Glutamatergic neuron (in vitro differentiated cells): Measurements from ENCODE around the gene SLBP. TPM values are rescaled to one million over a fixed set of nuclear protein-coding genes. Genes with fewer than 3 reads are reported as not detected.

Experiments
- DNase-seq: peaks from one replicate; pipeline ENCODE4 v3.0.0; 2022
- H3K27ac Mint-ChIP-seq: one replicate; pipeline ENCODE4 v1.8.0; 2020; ENCODE audit warnings: mild to moderate bottlenecking, mixed read lengths, inconsistent platforms; ENCODE audit not compliant: unreplicated experiment
- H3K27me3 Mint-ChIP-seq: one replicate; pipeline ENCODE4 v1.8.0; 2020; ENCODE audit warnings: mild to moderate bottlenecking, moderate library complexity, mixed read lengths, inconsistent platforms; ENCODE audit not compliant: unreplicated experiment
- H3K36me3 Mint-ChIP-seq: one replicate; pipeline ENCODE4 v1.8.0; 2020; ENCODE audit warnings: mild to moderate bottlenecking, mixed read lengths, inconsistent platforms; ENCODE audit not compliant: unreplicated experiment
- H3K4me1 Mint-ChIP-seq: one replicate; pipeline ENCODE4 v1.8.0; 2020; ENCODE audit warnings: mild to moderate bottlenecking, low read depth, mixed read lengths, inconsistent platforms; ENCODE audit not compliant: unreplicated experiment
- H3K4me3 Mint-ChIP-seq: one replicate; pipeline ENCODE4 v1.8.0; 2020; ENCODE audit warnings: mild to moderate bottlenecking, mixed read lengths, inconsistent platforms; ENCODE audit not compliant: unreplicated experiment
- H3K9me3 Mint-ChIP-seq: one replicate; pipeline ENCODE4 v1.8.0; 2020; ENCODE audit warnings: mild to moderate bottlenecking, moderate library complexity, mixed read lengths, inconsistent platforms; ENCODE audit not compliant: unreplicated experiment
- total RNA-seq: library from RNA; stranded (reverse); fragmentation: NEBNext Ultra II Directional; extraction: Animal tissue kit (Norgen Biotek cat#: 25700); gene quantifications from one replicate; pipeline ENCODE4 v1.2.1, GENCODE V29; 2021; ENCODE audit not compliant: unreplicated experiment
- TF ChIP-seq, protein P1 (sequence below): fragments of 200-600 bp; sonication (generic); IDR thresholded peaks from one replicate; pipeline ENCODE4 v1.5.0; 2021; ENCODE audit not compliant: partially characterized antibody, unreplicated experiment

The SLBP gene
- total RNA-seq, 1 donor from 2014 or later, result 25.0 TPM

DNA sequence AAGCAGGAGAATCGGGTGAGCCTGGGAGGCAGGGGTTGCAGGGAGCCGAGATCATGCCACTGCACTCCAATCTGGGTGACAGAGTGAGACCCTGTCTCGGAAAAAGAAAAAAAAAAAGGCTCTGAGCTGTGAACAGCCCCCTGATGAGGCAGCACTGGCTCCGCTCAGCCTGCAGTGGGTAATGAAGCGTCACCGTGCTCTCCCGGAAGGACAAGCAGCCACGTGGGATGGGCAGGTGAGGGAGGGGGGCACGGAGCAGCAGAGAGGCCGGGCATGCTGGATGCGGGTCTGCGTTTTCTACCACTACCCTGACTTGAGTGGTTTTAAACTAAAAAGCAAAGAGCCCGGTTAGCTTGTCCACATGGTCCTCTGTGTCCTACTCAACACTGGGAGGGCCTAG is 24.7 kb upstream of the SLBP start:
- TF ChIP-seq, protein P1, sequence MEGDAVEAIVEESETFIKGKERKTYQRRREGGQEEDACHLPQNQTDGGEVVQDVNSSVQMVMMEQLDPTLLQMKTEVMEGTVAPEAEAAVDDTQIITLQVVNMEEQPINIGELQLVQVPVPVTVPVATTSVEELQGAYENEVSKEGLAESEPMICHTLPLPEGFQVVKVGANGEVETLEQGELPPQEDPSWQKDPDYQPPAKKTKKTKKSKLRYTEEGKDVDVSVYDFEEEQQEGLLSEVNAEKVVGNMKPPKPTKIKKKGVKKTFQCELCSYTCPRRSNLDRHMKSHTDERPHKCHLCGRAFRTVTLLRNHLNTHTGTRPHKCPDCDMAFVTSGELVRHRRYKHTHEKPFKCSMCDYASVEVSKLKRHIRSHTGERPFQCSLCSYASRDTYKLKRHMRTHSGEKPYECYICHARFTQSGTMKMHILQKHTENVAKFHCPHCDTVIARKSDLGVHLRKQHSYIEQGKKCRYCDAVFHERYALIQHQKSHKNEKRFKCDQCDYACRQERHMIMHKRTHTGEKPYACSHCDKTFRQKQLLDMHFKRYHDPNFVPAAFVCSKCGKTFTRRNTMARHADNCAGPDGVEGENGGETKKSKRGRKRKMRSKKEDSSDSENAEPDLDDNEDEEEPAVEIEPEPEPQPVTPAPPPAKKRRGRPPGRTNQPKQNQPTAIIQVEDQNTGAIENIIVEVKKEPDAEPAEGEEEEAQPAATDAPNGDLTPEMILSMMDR, result no peak
- H3K36me3 Mint-ChIP-seq, result peaks cover 7% of the 10 kb centered on the region
- H3K27me3 Mint-ChIP-seq, result peaks cover 2% of the 10 kb centered on the region
- no peak overlapping the region for H3K27ac Mint-ChIP-seq
- no peak for DNase-seq
- H3K4me1 Mint-ChIP-seq, result peaks cover 5% of the 10 kb centered on the region
- peaks cover 12% of the 10 kb centered on the region for H3K9me3 Mint-ChIP-seq
- H3K4me3 Mint-ChIP-seq, result no peak overlapping the region

DNA sequence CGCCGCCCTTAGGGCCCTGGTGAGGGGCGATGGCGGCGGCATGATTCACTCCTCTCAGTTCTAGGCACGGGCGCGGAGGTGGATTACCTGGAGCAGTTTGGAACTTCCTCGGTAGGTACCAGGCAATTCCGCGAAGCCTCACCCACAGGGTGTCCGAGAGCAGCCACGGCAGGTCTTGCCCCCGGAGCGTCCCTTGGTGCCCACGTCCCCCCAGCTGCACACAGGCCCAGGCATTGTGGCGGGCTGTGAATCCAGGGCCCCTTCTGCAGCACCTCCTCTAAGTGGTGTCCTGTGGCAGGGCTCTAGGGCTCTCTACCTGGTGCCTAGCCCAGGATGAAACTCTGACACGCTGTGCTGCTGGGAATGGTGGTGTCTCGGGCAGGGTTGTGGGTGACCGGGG is 23.1 kb upstream of the SLBP start:
- DNase-seq, result no peak
- Mint-ChIP-seq H3K27me3 (peaks cover 2% of the 10 kb centered on the region), H3K36me3 (peaks cover 7% of the 10 kb centered on the region), H3K27ac (no peak overlapping the region), H3K9me3 (peaks cover 9% of the 10 kb centered on the region), H3K4me1 (no peaks in the 10 kb centered on the region), H3K4me3 (no peak overlapping the region)
- TF ChIP-seq, protein P1, result no peak

DNA sequence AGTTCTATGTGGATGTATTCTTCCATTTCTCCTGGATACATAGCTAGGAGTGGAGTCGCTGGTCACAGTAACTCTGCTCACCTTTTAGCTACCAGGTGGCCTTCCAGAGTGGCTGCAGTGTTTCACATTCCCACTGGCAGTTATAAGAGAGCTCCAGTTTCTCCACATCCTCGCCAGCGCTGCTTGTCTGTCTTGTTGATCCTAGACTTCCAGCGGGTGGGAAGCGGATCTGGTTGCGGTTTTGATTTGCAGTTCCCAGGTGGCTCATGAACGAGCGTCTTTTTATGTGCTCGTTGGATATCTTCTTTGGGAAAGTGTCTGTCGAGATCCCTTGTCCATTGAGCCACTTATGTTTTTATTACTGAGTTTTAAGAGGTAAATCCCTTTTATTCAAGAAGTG is 20.8 kb upstream of the SLBP start:
- Mint-ChIP-seq H3K27ac (no peak overlapping the region), H3K36me3 (no peaks in the 10 kb centered on the region), H3K9me3 (peaks cover 2% of the 10 kb centered on the region), H3K27me3 (peaks cover 2% of the 10 kb centered on the region), H3K4me3 (no peak overlapping the region), H3K4me1 (no peaks in the 10 kb centered on the region)
- TF ChIP-seq, protein P1, result no peak
- no peak for DNase-seq

DNA sequence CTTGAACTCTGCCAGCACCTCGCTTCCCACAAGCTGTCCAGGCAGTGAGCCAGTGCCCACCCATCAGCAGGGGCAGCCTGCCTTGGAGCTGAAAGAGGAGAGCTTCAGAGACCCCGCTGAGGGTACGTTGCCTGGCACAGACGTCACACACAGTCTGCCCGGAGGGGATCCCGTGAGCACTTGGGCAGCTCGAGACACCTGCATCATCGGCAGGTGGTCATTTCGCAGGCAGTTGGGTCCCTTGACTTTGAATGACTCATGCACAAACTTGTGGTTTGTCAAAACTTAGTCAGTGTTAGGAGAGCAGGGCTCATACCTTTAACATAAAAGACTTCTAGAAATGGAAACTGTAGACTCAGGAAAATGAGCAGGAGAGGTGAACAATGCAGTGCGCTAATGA is 19.1 kb upstream of the SLBP start:
- DNase-seq, result no peak
- Mint-ChIP-seq H3K36me3 (no peaks in the 10 kb centered on the region), H3K4me3 (no peak overlapping the region), H3K27ac (no peak overlapping the region), H3K4me1 (no peaks in the 10 kb centered on the region), H3K27me3 (no peaks in the 10 kb centered on the region), H3K9me3 (peaks cover 6% of the 10 kb centered on the region)
- TF ChIP-seq, protein P1, result no peak

DNA sequence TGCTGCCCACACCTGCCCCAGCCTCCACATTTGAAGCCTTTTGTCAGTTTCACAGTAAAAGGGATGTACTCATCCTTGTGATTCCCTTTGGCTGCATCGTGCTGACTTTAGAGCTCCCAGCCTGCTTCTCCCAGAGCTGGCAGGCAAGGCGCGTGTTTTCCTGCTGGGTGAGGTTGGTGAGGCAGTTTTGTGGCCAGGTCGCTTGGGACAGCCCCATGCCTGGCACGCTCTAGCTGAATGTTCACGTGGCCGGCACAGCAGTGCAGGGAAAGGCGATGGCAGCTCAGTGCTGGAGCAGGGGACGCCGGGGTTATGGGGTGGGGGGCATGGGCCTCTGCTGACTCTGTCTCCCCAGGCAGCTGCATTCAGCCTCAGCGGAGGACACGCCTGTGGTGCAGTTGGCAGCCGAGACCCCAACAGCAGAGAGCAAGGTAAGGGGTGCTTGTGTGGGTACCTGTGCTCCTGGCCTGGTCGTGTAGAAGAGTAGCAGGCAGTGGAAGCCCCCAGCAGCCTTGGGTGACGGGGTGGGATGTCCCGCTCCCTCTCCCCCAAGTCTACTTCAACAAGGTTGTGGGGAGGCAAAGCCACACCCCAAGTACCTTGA is 18.5 kb upstream of the SLBP start:
- H3K36me3 Mint-ChIP-seq, result no peaks in the 10 kb centered on the region
- no peak overlapping the region for H3K4me3 Mint-ChIP-seq
- H3K27me3 Mint-ChIP-seq, result no peaks in the 10 kb centered on the region
- peaks cover 5% of the 10 kb centered on the region for H3K9me3 Mint-ChIP-seq
- no peak for DNase-seq
- no peak overlapping the region for H3K27ac Mint-ChIP-seq
- TF ChIP-seq, protein P1, result no peak
- no peaks in the 10 kb centered on the region for H3K4me1 Mint-ChIP-seq
